ENCODE measurements around the gene TNS3.
"Not testable (repeated sequence)": the region's sequence is repeated elsewhere in the genome, so short reads cannot be mapped to it uniquely, and the experiment has no call there.

The TNS3 gene

DNA sequence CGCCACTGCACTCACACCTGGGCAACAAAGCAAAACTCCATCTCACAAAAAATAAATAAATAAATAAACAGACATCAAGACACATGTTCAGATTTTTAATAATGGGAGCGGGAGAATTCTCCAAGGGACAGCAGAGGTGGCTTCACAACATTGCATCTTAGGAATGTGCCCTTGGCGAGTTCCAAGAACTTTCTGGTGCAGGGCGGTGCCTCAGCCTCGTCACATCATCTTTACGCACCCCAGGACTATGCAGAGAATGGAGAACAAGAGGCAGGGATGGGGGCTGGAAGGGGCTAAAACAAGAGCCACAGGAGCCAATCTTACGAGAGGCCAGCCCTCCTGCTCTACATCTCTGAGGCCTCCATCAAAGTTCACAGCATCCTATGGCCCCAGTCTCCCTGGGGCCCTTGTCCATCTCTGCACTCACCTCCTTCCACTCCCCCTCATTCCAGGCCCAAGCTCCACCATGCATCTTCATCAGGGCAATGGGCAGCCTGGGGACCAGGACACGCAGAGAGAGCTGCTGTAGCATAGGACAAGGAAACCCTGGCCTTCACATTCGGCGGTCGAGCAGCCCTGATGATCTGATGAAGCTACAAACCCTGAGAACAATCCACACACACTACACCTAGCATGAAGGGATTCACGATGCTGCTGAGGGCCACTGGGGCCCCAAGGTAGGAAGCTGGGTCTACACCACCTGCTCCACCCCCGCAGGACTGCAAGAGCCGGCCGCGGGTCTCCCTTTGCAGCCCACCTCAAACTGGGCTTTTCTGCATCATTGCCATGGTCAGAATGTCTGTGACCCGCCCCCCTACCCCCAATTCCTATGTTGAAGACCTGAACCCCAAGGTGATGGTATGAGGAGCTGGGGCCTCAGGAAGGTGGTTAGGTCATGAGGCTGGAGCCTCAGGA, 22.3 kb downstream of the TNS3 start:
- no peak for DNase-seq

DNA sequence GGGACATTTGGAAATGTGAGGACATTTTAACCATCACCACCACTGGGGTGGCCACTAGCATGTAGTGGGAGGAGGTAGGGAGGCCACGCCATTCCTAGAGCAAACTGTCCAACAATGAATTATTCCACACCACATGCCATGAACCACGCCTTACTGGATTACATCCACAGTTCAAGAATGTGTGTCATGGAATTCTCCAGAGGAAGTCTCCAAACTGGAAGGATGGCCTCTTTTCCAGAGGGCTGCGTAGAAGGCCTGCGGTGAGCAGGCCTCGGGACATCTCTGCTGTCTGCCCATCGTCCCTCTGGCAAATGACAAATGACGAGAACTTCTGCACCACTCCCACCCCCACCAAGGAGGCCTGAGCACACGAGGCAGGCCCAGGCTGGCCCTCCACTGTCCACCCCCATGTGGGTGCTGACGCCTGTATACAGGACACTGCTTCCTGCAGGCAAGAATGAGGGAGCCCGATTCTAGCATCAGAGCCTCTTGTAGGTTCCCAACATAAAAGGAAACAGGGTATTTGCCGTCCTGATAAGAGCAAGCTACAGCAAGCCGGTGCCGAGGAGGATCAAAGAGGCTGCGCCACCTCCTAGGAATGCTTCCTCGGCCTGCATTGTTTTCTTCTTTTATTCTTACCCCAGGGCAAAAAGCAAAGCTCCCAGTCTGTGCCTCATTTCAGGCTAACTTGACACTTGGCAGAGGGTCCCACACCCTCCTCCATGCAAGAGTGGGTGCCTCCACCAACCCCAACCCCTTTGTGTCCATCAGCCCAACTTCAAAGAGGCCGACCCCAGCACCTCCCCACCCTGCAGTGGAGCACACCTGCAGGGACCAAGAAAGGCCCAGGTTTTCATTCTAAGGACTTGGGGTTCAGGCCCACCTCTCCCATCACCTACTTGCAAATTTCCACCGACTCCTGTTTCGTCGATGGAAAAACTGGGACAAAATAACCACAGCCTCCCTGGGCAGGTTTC, 23.9 kb downstream of the TNS3 start:
- no peak for DNase-seq

DNA sequence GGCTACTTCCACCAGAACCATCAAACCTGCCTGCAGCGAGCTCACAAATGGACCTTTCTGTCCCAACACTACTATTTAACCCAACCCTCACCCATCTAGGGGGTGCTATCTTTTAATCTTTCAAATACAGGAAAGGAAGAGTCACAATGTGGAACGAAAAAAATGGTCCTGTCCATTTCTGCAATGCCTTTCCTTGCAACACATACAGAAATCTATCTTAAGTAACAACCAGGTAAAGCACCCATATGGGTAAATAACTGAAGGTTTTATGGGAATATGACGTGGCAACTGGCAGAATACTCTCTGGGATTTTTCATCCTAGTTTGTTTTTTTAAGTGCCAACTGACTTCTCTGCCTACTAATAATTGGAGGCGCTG, 24.6 kb downstream of the TNS3 start:
- no peak for DNase-seq

DNA sequence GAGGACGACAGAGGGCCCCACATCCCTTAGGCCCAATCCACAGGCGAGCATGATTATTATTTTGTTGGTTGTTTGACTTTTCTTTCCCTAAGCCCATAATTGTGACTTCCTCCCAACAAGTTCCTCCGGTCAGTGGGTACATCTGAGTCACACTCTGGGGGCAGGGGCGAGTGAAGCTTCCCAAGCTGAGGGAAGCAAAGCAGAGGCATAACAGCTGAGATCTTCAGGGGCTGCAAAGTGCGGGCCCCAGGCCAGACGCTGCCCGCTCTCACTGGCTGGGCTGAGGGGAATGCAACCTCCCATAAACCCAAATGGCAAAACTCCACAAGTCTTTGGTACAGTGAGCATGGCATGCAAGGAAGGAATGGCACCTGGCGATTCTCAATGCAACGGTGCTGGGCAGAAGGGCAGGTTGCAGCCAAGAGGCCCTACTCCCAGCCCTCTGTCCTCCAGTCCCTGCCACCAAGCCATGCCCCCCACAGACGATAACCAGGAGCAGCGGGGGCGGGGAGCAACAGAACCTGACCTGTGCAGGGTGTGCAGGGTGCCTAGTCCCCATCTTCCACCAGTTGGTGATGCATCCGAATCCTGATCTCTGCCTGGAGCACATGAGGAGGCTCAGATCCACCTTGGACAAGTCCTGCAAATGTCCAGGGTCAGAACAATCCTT, 25.3 kb downstream of the TNS3 start:
- DNase-seq: no peak

DNA sequence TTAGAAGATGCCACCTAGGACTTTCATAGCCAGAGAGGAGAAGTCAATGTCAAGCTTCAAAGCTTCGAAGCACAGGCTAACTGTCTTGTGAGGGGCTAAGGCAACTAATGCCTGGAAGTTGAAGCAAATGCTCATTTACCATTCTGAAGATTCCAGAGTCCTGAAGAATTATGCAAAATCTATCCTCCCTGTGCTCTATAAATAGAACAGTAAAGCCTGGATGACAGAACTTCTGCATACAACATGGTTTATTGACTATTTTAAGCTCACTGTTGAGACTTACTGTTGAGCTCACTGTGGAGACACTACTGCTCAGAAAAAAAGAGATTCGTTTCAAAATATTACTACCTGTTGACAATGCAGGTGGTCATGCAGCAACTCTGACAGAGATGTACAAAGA, 28.6 kb downstream of the TNS3 start:
- no peak for DNase-seq

DNA sequence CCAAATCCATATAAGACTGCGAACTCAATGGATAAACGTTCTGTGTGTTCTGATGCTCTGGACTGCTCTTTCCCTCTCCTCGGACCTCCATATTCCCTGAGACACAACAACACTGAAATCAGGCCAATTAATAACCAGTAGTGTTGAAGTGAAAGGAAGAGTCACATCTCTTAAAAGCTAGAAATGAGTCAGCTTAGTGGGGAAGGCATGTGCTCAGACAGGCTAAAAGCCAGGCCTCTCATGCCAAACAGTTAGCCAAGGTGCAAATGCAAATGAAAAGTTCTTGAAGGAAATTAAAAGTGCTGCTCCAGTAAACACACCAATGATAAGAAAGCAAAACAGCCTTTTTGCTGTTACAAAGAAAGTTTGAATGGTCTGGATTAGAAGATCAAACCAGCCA, 29.3 kb downstream of the TNS3 start:
- DNase-seq: no peak

DNA sequence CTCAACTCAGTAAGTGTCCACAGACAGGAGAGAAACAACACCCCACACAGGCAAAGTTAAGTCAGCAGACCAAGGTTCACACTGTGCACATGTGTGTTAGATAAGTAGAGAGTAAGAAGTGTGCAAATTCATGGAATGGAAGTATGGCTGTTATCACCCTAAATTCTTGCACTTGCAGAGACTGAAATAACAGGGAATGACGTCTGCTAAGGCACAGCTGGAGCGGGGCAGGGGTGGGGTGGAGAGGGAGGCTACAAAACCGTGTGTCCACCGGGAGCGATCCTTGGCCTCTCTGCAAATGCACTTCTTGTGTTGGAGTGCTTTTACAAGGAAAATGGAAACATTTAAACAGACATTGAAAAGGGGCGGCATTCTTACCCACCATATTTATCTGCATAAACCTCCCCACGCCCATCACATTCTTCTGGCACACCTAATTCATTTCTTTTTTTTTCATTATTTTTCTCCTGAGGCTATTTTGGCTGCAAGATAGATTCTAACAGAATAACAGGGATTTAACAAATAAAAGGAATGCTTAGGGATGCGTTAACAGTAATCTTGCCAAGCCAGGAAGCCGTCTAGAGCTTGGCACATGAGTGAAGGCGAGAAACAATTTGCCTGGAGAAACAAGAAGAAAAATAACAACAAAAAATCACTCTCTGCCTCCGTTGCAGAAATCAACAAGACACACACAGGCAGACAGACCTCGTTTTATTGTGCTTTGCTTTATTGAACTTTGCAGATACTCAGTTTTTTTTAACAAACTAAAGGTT, 30.1 kb downstream of the TNS3 start:
- no peak for DNase-seq

DNA sequence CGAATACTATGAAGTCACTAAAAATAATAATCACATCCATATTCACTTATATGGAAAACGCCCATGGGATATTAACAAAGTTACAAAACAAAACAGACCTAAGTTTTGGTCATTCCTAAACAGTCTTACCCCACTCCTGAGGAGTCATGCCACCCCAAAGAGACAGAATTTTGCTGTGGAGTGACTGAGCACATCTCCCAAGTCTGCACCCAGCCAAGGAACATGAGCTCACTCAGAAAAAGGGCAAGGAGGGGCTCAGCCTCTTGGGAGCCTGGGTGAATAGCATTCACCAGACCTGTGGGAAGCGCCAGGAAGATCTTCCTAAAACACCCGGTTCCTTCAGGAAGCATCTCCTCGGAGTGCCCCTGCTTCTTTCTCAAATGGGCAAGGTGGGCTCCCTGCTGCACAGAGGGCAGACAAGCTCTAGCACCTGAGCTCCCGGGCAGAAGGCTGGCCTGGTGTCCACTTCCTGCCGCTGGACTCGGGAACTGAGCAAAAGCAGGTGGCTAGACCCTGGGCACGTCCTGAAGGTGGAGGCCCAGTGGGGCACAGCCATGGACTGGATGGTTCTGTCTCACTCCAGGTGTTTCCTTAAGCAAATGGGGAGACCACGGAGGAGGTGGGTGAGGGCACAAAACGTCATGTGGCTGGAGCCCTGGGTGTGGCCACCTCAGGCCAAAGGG, 31.0 kb downstream of the TNS3 start:
- DNase-seq: no peak

DNA sequence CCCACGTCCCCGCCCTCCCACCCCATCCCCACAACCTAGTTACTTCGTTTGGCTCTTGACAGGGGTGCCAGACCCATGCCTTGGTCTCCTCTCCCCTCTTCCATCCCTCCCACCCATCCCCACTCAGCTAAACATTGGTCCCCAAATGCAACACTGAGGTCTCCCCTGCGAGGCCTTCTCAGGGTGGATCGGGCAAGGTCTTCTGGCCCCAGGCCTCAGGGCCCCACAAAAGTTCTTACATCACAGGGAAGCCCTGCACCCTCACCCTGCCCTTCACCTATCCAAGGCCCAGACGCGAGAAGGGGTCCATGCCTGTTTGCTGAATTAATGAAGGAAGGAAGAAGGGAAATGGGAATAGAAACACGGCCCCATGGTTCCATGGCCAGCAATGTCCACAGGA, 32.0 kb downstream of the TNS3 start:
- DNase-seq: no peak

DNA sequence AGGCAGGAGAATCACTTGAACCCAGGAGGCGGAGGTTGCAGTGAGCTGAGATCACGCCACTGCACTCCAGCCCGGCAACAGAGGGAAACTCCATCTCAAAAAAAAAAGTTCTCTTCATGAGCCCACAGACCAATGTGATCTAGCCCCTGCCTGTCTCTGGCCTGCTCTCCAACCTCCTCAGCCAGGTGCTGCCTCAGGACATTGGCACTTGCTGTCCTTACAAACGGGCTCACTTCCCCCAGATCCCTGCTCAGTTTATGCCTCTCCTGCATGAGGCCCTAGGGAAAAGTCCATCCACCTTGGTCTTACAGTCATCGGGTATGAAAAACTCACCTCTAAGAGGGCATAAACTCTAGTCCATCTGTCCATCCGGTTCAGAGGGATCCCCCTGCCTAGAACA, 32.5 kb downstream of the TNS3 start:
- DNase-seq: no peak

DNA sequence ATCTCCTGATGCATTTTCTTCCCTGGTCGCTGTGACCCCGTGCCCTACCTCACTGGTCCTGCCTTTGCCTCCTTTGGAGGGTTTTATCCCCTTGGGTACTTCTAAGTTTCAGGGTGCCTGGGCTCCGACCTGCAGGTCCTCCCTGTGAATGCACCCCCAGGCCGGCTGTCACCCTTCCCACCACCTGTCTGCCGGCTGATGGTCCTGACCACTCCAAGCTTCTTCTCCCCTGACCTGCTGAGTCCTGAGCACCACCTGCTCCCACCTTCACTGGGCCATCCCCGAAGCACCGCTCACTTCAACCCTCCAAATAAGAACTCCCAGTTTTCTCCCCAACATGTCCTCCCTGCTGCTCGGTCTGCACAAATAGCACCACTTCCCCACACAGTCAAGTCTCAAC, 33.4 kb downstream of the TNS3 start:
- DNase-seq: no peak

DNA sequence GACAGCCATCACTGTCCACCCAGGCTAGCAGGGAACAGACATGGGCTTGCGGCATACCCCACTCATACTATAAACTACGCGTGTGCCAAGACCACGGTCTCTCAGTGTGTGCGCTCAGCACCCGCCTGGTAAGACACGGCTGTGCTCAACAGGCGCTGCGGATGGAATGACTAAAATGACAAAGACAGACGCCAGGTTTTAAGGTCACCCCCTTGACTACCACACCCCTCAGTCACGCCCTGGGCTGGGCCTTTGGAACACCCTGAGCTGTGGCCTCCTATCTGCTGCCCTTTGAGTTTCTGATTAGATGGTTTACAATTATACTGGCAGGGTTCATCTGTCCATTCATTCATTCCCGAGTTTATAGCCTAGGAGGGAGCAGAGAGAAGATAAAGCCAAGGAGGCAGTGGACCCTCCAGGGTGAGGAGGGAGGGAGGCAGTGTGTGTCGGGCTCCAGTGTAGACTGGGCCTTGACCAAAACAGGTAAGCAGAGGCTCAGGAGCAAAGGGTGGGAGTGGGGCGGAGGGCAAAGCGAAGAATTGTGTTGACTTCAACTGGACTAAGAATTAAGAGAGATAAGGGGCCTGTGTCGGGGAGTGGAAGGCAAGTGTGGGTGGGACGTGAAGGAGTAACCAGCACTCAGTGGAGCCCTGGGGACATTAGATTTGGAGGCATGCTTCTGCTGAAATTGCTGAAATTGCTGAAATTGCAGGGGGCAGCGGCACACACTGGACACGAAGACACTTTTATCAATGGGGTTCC, 35.0 kb downstream of the TNS3 start:
- DNase-seq: no peak

DNA sequence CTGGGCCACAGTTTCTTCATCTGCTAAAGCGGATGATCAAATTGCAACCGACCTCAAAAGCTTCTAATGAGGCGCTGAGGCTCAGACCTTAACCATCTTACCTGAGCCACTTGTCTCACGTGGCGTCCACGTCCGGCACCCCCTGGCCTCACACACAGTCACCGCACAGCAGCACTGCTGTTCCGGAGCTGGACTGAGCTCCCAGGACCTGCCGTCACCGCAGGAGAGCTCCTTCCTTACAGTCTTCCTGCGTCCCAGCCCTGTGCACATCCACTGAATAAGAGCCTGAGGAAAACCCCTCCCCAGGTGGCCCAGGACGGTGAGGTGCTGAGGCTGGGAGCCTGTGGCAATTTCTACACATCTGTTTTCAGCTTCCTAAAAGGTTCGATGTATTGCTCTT, 35.7 kb downstream of the TNS3 start:
- DNase-seq: no peak

DNA sequence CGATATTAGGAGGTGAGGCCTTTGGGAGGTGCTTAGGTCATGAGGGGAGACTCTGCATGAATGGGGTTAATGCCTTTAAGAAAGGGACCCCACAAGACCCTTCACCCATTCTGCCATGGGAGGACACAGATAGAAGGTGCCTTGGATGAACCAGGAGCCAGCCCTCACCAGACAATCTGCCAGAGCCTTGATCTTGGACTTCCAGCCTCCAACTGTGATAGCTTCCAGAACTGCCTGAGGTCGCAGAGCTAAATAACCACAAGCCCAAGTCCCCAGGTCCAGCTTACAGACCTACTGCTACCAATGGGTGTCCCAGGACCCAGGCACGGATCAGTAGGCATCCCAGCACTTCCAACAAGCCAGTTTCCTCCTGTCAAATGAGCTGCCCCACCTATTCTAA, 37.5 kb downstream of the TNS3 start:
- no peak for DNase-seq

DNA sequence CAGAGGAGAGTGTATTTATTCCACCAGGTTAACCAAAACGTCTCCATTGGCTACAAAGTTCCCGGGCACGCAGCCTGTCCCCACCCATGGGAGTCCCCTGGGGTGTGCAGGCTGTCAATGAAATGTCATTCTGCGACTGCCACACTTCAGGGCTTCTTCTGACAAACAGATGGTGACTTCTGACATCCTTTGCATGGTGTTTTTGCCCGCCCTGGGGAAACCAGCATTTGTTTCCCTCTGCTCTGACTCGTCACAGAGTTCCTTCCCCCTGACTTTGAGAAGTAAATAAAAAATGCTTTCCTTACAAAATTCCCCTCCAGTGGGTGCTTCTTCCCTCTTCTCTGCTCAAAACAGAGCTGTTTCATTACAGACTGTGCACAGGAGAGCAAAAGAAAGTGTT, 38.2 kb downstream of the TNS3 start:
- DNase-seq: no peak

DNA sequence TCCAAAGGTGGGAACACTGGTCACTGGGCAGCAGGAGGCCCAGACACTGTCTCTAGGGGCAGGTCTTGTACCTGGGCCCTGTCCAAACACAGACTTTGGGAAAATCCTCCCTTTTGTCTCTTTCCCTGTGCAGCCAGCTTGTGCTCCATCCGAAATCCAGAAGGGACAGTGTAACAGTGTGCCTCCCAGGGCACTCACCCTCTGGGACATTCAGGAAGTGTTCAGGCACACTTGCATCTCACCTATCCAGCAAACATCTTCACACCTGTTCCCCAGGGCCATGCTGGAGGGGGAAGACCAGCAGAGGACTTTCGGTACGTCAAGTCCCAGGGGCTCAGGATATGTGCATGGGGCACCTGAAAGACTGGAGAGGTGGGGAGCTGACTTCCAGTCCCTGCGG, 38.9 kb downstream of the TNS3 start:
- no peak for DNase-seq

DNA sequence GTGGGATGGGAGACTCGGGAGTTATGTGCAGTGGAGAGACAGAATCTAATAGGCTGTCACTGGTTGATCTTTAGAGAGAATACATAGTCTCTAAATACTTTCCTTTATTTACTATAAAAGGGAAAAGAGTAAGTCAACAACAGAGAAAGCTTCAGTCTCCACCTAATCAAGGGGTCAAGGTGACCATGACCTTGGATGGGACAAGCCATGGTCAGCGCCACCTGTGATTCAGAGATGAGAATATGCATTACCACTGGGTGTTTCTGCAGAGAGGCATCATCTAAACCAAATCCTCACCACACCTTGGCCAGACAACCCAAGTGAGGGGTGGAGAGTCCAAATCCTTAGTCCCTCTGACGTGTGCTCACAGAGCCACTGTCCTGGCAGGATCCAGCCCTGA, 39.9 kb downstream of the TNS3 start:
- DNase-seq: no peak

DNA sequence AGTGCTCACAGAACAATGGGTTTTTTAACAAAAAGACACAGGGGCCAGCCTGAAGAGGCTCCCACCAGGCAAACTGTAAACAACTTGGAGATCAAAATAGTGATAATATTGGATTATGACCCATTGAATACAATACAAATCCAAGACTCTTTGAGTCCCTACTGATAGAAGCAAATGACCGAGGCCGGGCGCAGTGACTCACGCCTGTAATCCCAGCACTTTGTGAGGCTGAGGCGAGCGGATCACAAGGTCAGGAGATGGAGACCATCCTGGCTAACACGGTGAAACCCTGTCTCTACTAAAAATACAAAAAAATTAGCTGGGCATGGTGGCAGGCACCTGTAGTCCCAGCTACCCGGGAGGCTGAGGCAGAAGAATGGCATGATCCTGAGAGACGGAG, 40.4 kb downstream of the TNS3 start:
- DNase-seq: not testable (repeated sequence)

DNA sequence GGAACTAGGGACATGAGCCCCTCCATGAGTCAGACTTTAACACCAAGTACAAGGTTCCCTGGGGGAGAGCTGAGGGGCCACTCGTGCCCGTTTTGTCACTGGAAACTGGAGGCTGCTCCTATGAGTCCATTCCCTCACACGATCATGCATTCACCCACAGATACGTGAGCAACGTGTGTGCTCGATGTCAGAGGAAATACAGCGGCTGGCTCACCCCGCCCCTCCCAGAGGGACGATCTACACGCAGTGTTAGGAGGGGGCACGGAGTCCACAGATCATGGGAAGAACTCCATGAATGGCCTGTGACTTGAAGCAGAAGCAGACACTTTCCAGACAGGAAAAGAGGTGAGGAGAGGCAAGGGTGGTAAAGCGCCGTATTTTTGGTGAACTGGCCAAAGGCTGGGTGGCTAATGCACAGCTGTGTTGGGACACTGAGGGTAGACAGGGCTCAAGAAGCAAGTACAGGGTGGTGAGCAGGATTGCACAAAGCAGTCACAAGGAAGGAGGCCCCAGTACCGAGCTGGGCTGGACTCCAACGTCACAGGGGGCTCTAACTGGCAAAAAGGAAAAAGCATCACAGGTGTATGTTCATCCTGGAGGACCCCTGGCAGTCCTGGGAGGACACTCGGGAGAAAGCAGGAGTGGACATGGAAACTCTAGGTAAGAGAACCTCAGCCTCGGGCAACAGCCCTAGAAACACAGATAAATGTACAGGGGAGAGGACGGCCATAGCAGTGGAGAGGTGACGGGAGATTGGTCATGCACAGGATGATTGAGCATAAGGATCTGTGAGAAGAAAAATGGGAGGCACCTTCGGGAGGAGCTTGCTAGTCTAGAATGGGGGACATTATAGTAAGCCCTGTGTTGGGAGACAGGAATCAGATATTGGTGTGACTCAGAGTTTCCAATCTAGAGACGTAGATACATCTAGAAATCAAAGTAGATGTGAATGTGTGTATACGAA, 41.2 kb downstream of the TNS3 start:
- no peak for DNase-seq

DNA sequence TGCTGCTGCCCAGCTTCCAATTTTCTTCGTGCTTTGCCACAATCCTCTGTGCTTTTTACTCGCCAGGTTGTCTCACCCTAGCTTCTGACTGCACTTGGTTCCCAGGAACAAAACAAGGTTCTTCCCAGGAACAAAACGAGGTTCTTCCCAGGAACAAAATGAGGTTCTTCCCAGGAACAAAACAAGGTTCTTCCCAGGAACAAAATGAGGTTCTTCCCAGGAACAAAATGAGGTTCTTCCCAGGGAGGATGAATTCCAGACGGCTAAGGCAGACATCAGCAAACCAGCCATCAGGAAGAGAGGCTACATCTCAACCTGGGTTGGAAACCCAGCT, 41.9 kb downstream of the TNS3 start:
- no peak for DNase-seq

Data from activated gamma-delta T cell (primary cell).